HL-60/S4 treated with phorbol 12-myristate 13-acetate at 8.2 ng/mL for 4 days and 3 days (cell line): ENCODE measurements around the gene IQCF6.
"Not testable (repeated sequence)": the region's sequence is repeated elsewhere in the genome, so short reads cannot be mapped to it uniquely, and the experiment has no call there.

Experiments used
- in situ Hi-C: fragments of 300-500 bp; cut with MboI; formaldehyde crosslinking; loops from 2 replicates; pipeline ENCODE4 v1.15.0; 2022; ENCODE audit warnings: low sequenced_read_pairs

Gene IQCF6

DNA sequence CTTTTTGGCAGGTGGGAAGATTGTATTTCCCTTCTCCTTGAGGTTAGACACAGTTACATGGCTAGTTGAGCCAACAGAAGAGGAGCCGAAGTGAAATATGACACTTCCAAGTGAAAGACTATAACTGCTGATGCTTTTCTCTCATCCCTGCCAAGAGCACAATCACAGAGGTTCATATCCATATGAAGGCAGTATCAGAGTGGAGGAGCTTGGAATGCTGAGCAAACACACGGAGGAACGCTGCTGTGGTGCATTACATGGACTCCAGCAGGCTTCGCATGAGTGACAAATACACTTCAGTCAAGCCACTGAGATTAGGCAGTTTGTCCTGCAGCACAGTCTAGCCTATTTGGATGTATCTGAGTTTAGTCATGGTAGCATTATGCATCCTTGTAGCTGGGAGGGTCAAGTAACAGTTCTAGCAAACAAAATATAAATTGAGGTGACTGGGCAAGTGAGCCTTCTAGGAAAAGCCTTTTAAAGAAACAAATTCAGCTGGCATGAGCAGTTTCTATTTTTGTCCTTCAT lies 5.4 kb downstream of the IQCF6 start:
- in situ Hi-C loops, result no loop called here

DNA sequence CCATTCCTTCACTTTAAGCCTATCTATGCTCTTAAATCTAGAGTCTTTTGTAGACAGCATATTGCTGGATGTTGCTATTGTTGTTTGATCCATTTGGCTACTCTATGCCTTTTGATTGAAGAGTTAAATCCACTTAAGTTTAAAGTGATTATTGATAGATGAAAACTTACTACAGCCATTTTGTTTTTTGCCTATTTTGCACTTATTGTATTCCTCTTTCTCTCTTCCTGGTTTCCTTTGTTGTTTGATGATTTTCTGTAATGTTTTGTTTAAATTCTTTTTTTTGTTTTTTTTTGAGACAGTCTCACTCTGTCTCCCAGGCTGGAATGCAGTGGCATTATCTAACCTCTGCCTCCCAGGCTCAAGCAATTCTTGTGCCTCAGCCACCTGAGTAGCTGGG lies 19.8 kb downstream of the IQCF6 start:
- in situ Hi-C loops, result no loop called here

DNA sequence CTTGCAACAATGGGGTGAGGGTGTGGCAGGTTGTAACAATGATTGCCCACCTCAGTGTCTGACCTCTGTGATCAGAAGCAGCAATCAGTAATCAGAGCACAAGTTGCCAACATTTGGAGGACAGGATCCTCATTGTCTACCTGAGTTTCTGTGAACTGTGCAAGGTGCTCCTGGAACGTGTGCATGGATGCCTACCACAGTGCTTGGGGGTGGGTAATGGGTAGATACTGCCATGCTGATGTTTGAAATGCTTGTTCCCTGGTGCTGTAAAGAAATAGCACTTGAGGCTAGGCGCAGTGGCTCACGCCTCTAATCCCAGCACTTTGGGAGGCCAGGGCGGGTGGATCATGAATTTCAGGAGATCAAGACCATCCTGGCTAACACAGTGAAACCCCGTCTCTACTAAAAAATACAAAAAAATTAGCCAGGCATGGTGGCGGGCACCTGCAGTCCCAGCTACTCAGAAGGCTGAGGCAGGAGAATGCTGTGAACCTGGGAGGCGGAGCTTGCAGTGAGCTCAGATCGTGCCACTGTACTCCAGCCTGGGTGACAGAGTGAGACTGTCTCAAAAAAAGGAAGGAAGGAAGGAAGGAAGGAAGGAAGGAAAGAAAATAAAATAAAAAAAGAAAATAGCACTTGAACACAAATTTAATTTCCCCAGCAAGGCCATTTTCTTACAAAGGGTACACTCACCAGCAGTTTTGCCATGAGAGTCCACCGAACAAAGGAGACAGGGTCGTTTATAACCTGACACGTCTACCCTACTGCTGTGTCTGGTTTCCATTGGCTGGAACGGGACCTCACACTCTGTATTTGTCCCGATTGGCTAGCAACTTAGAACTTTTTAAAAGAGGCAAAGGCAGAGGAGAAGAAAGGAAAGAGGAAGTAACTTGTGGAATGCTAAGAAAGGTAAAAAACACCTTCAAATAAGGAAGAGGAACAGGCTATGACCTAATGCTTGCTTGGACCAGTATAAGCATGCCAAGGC lies 25.0 kb downstream of the IQCF6 start:
- in situ Hi-C loops, result not testable (repeated sequence)

DNA sequence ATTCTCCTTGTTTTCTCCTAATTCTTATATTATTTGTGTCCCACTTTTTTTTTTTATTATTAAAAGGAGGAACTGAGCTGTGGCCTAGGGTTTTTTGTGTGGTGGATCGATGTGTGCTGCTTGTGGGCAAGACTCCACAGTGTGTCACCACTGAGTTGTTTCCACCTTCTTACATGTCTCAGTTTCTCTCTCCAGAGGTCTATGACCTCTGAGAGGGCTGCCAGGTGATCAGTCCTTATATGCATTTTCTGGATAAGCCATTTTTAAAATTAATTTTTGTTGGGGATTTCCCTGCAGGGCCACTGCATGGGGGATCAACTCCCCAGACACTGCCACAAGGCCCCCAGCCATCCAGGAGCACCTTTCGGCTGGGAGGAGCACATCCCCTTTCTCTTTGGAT lies 27.8 kb downstream of the IQCF6 start:
- in situ Hi-C loops, result no loop called here

DNA sequence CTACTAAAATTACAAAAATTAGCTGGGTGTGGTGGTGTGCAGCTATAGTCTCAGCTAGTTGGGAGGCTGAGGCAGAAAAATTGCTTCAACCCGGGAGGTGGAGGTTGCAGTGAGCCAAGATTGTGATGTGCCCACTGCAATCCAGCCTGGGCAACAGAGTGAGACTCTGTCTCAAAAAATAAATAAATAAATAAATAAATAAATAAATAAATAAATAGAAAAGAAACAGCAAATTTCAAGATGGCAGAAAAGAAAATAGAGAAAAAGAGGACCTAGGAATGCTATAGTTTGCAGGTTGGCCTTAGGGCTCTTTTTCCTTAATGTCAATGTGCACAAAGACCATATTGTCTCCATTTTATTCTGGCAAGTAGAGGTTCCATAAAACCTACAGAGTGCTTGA lies 28.2 kb downstream of the IQCF6 start:
- in situ Hi-C loops, result no loop called here

DNA sequence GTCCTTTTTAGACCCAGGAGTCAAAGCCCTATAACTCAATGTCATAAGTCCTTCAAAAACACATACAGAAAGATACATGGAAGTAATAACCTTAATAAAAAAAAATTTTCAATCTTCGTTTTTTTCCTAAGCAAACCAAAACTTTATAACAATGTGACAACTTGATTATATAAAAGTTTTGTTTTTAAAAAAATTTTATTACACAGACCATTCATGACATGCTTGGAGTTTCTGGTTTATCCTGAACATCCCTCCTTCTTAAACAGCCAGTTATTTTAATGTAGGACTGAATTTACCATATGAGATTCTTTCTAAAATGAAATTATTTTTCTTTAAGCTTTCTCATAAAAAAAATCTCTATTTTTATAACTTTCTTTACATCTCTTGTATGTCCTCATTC lies 30.7 kb downstream of the IQCF6 start:
- in situ Hi-C loops, result no loop called here

DNA sequence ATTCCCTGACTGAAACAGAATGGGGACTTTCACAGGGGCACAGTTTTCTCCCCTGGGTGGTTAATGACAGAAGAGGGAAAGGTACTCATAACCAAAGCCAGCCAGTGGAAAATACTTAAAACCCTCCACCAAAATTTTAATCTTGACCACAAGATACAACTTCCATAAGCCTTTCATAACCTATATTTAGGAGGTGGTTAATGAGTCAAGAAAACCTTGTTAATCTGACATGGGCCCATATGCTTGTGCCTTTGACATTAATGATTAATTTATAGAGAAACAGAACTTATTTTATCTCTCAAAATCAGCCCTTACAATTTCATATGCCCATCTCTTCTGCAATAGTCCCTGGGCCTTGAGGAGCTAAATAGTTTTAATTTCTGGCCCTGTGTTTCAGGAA lies 31.2 kb downstream of the IQCF6 start:
- in situ Hi-C loops, result no loop called here

DNA sequence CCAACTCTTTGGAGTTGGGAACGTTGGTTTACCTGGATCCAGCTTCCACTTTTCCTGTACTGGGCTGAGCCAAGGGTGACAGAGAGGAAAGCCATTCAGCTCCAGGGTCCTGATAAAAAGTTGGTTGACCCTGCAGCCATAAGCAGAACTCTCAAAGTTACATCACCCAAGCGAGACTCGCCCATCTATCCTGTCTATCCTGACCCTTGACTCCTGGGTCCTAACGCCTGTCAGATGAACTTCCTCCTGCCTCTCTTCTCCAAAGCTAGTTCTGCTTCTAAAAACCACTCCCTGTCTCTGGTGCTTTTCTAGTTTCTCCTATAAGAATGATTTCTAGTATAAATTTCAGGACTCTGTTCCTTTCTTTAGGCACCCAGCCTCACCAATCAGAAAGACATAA lies 36.1 kb downstream of the IQCF6 start:
- in situ Hi-C loops, result not testable (repeated sequence)

DNA sequence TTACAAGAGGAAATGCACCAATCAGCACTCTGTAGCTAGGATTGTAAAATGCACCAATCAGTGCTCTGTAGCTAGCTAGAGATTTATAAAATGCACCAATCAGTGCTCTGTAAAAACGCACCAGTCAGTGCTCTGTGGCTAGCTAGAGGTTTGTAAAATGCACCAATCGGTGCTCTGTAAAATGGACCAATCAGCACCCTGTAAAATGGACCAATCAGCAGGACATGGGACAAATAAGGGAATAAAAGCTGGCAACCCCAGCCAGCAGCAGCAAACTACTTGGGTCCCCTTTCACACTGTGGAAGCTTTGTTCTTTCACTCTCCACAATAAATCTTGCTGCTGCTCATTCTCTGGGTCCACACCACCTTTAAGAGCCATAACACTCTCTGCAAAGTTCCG lies 36.7 kb downstream of the IQCF6 start:
- in situ Hi-C loops, result not testable (repeated sequence)

DNA sequence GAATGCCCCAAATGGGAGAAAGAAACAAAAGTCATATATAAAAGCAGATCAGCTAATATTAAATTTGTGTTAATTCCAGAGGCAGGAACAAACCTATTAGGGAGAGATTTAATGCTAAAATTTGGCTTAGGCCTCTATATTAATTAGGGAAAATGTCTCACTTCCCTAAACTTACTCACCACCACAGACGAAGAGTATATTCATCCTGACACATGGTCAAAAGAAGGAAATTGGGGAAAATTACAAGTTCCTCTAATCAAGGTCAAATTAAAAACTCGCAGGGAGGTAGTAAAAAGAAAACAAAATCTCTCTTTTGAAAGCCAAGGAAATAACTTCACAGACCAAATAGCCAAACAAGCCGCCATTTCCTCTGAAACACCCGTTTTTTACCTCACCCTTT lies 39.9 kb downstream of the IQCF6 start:
- in situ Hi-C loops, result no loop called here

DNA sequence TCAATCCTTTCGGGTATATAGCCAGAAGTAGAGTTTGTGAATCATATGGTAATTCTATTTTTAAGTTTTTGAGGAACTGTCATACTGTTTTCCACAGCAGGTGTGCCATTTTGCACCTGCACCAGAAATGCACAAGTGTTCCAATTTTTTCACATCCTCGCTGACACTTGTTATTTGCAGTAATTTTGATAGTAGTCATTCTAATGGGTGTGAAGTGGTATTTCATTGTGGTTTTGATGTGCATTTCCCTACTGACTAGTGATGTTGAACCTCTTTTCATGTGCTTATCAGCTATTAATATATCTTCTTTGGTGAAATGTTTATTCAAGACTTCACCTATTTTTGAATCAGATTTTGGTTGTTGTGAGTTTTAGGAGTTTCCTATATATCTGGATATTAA lies 43.1 kb downstream of the IQCF6 start:
- in situ Hi-C loops, result no loop called here

DNA sequence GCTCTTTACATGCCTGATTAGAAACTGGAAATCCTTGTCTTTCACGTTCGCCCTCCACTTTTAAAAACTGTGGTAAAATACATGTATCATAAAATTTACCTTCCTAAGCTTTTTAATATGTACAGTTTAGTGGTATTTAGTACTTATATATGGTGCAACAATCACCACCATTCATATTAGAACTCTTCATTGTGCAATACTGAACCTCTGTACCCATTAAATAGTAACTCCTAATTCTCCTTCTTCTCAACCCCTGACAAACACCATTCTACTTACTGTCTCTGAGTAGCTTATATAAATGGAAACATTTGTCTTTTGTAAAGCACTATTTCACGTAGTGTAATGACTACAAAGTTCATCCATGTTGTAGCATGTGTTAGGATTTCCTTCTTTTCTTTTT lies 44.0 kb downstream of the IQCF6 start:
- in situ Hi-C loops, result no loop called here

DNA sequence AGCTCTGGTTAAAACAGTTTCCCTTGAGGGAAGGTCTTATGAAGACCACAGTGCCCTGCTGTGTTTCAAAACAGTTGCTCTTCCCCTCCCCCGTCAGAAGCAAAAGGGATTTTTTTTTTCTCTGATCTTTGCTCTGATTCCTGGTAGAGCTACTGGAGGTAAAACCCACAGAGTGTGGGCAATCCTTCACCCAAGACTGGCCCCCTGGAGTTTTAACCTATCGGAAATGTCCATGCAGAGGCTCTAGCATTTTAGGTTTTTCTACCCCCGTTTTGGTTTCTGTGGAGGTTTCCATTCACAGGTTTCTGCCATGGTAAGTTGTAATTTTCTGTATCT lies 44.5 kb downstream of the IQCF6 start:
- in situ Hi-C loops, result no loop called here

DNA sequence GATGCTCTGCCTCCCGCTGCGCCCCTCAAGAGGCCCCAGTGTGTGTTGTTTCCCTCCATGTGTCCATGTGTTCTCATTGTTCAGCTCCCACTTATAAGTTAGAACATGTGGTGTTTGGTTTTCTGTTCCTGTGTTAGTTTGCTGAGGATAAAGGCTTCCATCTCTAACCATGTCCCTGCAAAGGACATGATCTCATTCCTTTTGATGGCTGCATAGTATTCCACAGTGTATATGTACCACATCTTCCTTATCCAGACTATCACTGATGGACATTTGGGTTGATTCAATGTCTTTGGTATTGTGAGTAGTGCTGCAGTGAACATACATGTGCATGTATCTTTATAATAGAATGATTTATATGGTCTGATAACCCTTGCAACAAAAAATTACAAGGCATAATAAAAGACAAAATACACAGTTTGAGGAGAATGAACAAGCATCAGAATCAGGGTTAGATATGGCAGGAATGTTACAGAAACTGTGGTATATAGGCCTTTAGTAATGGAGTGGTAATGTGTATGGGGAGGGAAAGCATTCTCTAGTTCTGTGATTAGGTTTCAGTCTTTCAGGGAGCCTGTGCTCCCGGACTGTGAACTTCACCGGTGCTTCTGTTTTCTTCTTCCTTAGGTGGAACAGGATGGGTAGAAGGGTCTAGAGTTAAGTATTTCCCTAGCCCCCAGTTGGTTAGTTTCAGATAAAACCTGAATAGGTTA lies 45.0 kb downstream of the IQCF6 start:
- in situ Hi-C loops, result no loop called here

DNA sequence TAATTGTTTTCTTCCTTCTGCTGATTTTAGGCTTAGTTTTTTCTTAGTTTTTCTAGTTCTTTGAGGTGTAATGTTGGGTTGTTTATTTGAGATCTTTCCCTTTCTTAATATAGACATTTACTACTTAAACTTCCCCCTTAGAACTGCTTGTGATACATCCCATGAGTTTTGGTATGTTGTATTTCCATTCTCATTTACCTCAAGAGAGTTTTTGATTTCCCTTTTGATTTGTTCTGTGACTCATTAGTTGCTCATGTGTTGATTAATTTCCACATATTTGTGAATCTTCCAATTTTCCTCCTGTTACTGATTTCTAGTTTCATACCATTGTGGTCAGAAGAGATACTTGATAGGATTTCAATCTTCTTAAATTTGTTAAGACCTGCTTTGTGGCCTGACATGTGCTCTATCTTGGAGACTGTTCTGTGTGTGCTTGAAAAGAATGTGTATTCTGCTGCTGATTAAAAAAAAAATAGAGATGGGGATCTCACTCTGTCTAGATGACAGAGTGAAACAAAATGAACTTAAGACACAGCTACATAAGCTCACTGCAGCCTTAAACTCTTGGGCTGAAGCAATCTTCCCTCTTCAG lies 49.9 kb downstream of the IQCF6 start:
- in situ Hi-C loops, result no loop called here
